NCI-H510A treated with DMSO at 0.1 percent for 48 hours (cell line): ENCODE measurements around the gene ASCL1.

ENCODE experiments used
- DNase-seq: peaks from one replicate; lab custom pipeline; 2025; lab: John Stamatoyannopoulos, UW

Gene ASCL1

GRCh38 chr12:102957339-102958050 lies at the start of gene ASCL1:
Gene ASCL1 (plus strand): TSS chr12:102957674. CDS start chr12:102958245, 571 bp downstream.
- DNase-seq, result peak; percentile 97

- DNase-seq, result no peak
Observed at GRCh38 chr12:102907918-102908317, 49.6 kb upstream of the ASCL1 start.

GRCh38 chr12:102910137-102910536 lies 47.3 kb upstream of the ASCL1 start:
- no peak for DNase-seq

- no peak for DNase-seq
Observed at GRCh38 chr12:102910792-102911191, 46.7 kb upstream of the ASCL1 start.

- DNase-seq, result no peak
Observed at GRCh38 chr12:102911320-102911719, 46.2 kb upstream of the ASCL1 start.

GRCh38 chr12:102912258-102912657 lies 45.2 kb upstream of the ASCL1 start:
- DNase-seq, result no peak

GRCh38 chr12:102913453-102914226 lies 43.8 kb upstream of the ASCL1 start:
- DNase-seq, result no peak

- no peak for DNase-seq
Observed at GRCh38 chr12:102916252-102917025, 41.0 kb upstream of the ASCL1 start.

GRCh38 chr12:102917026-102917787 lies 40.3 kb upstream of the ASCL1 start, which contains the start of gene PAH:
Gene PAH (minus strand): TSS chr12:102917244. CDS start chr12:102917130, 114 bp downstream.
- DNase-seq, result no peak

GRCh38 chr12:102918840-102919239 lies 38.6 kb upstream of the ASCL1 start:
- no peak for DNase-seq

- DNase-seq, result no peak
Observed at GRCh38 chr12:102920271-102920670, 37.2 kb upstream of the ASCL1 start.

- no peak for DNase-seq
Observed at GRCh38 chr12:102921240-102921639, 36.2 kb upstream of the ASCL1 start.

GRCh38 chr12:102927220-102927619 lies 30.3 kb upstream of the ASCL1 start:
- DNase-seq, result no peak

- no peak for DNase-seq
Observed at GRCh38 chr12:102933168-102933567, 24.3 kb upstream of the ASCL1 start.

GRCh38 chr12:102939059-102939458 lies 18.4 kb upstream of the ASCL1 start:
- no peak for DNase-seq

- no peak for DNase-seq
Observed at GRCh38 chr12:102939670-102940222, 17.7 kb upstream of the ASCL1 start.

GRCh38 chr12:102946042-102946441 lies 11.4 kb upstream of the ASCL1 start:
- DNase-seq, result no peak

- peak; percentile 93 for DNase-seq
Observed at GRCh38 chr12:102948941-102949352, 8.5 kb upstream of the ASCL1 start.

GRCh38 chr12:102950107-102950949 lies 7.1 kb upstream of the ASCL1 start:
- peak; percentile 82 for DNase-seq

GRCh38 chr12:102950950-102951619 lies 6.4 kb upstream of the ASCL1 start:
- peak; percentile 66 for DNase-seq
